ENCODE results near the gene XAGE2. TPM values are rescaled to one million over a fixed set of nuclear protein-coding genes. Genes with fewer than 3 reads are reported as not detected.

The XAGE2 gene
- total RNA-seq, 1 donor from 2014 or later: not detected

DNA sequence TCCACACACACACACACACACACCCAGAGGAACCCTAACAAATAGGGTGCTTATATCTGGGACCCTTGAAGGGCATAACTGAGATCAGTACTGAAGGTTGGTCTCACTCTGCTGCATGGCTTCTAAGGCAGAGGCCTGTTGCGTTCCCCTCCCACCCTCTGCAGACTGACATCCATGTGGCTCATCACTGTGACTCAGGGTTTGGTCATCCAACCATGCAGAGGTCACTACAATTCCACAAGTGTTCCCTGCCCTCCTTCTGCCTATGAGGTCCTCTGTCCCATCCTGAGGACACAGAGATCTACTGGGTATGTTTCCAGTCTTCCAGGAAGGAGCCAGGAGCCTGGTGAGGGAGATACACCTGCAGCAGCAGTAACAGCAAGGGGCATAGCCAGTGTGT, 55.8 kb downstream of the XAGE2 start:
- DNase-seq (ENCODE audit: low spot score): no peak

Other genes with a start within 250 kb of the XAGE2 start
- gene MAGED4, start 184.1 kb upstream of the XAGE2 start, total RNA-seq: 48.7 TPM
- gene XAGE1A, start 126.8 kb downstream of the XAGE2 start, total RNA-seq: not detected
- gene XAGE1B, start 148.0 kb downstream of the XAGE2 start, total RNA-seq: not detected

Measured in mucosa of gallbladder (tissue), 1 donor.